HG03460 (cell line): ENCODE results near the gene SCAMP3.

Source experiments
- ATAC-seq: cut with Tn5 transposase; IDR thresholded peaks from one replicate; pipeline ENCODE4 v1.9.1; 2021; ENCODE audit not compliant: unreplicated experiment

SCAMP3 gene

GRCh38 chr1:155207806-155208540 lies 54.2 kb downstream of the SCAMP3 start, which contains the start of gene THBS3:
TSS of gene THBS3 (minus strand) at chr1:155207897. CDS start at chr1:155207876, 21 bp downstream.
- no peak for ATAC-seq

DNA sequence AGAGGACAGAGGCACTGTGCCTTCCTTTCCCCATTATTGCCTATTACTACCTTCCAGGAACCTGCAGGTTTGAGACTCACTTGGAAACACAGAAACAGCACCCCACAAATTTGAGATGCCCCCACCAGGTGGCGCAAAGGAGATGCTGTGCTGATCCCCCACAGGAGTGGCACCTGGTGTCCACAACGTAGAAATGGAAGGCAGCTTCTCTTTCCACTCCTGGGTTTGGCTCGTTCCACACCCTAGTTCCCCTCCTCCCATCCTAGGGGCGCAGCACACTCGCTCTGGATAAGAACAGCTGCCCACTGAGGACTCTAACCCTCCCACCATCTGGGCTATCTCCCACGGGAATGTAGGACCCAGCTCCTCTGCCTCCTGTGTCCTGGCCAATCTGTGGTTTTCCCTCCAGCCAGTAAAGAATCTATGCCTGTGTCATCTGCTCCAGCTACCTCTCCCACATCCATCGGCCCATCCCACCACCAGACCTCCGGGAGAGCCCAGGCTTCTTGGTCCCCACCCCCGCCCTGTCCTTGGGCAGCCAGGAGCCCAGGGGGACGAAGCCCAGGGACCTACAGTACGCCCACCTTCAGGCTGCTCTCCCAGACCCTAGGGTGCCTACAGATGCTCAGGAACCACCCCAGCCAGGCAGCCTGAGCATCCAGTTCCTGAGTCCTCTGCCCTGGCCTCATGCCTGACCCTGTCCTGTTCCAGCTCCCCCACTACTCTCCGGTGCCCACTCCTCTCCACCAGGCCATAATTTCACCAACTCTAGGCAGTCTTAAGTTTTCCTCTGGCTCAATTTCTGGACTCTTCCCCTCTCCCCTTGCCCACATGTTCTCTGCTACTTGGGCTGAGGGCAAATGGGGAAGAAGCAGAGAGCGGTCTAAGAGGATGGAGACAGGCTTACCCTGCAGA lies 55.0 kb downstream of the SCAMP3 start:
- no peak for ATAC-seq
